ENCODE data around the gene PPP6R2. TPM values are rescaled to one million over a fixed set of nuclear protein-coding genes. Genes with fewer than 3 reads are reported as not detected.

Gene PPP6R2
- total and polyA plus RNA-seq, 8 donors, result 21.1 to 70.4 (median 25.1) TPM

DNA sequence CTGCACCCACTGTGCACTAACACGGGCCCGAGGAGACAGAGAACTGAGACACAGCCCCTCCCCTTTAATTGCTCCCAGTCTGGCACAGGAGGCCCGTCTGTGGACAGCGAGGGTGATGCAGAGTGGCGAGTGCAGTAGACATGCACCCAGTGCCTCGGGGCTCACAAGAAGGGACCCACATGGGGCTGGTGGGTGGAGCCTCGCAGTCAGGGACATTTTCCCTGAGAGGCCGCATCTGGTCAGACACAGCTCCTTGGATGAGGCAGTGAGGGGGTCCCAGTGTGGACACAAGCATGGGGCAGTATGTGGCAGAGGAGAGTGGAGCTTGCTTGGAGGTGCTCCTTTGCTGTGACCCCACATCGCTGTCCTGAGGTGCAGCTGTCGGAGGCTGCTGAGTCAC is 76.9 kb downstream of the PPP6R2 start:
- H3K27ac ChIP-seq, result no peak overlapping the region
- no peaks in the 10 kb centered on the region for H3K27me3 ChIP-seq
- intact Hi-C loops (cut with DNase I), result no loop called here
- TF ChIP-seq, protein P1, sequence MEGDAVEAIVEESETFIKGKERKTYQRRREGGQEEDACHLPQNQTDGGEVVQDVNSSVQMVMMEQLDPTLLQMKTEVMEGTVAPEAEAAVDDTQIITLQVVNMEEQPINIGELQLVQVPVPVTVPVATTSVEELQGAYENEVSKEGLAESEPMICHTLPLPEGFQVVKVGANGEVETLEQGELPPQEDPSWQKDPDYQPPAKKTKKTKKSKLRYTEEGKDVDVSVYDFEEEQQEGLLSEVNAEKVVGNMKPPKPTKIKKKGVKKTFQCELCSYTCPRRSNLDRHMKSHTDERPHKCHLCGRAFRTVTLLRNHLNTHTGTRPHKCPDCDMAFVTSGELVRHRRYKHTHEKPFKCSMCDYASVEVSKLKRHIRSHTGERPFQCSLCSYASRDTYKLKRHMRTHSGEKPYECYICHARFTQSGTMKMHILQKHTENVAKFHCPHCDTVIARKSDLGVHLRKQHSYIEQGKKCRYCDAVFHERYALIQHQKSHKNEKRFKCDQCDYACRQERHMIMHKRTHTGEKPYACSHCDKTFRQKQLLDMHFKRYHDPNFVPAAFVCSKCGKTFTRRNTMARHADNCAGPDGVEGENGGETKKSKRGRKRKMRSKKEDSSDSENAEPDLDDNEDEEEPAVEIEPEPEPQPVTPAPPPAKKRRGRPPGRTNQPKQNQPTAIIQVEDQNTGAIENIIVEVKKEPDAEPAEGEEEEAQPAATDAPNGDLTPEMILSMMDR (IDR thresholded peaks at IDR 0.05), result no peak
- no peaks in the 10 kb centered on the region for H3K9me3 ChIP-seq
- H3K36me3 ChIP-seq, result peaks cover 11 to 67% (median 23%) of the 10 kb centered on the region in 3 donors
- WGBS, 2 donors, result 92 to 93% methylated on average over 10 of the region's 10 CpGs
- DNase-seq (no peak), ATAC-seq (no peak), FAIRE-seq (no peak)
- H3K4me1 ChIP-seq, result no peaks in the 10 kb centered on the region
- no peak overlapping the region for H3K4me3 ChIP-seq

DNA sequence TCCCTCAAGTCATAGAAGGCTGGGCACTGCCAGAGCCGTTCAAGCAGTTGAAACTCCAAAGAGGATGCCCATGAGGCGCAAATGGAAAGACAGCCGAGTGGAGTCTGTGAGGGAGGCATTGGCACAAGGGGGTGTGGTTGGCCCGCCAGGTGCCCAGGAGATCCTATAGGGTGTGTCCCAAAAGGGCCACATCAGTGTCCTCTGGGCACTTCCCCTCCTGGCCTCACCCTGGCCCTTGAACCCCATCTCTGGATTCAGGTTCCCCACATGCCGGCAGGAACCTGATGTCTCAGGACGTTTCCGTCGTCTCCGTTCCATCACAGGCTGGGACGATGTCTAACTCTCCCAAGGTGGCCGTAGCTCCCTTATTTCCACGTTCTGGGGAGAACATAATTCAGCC is 77.5 kb downstream of the PPP6R2 start:
- ATAC-seq (no peak), FAIRE-seq (no peak), DNase-seq (no peak)
- H3K27ac ChIP-seq, result no peak overlapping the region
- TF ChIP-seq, protein P1 (IDR thresholded peaks at IDR 0.05), result no peak
- WGBS, 2 donors, result 86 to 87% methylated on average over 12 of the region's 12 CpGs
- intact Hi-C loops (cut with DNase I), result no loop called here
- no peaks in the 10 kb centered on the region for H3K4me1 ChIP-seq
- H3K9me3 ChIP-seq, result no peaks in the 10 kb centered on the region
- H3K4me3 ChIP-seq, result no peak overlapping the region
- H3K36me3 ChIP-seq, result peaks cover 11 to 61% (median 22%) of the 10 kb centered on the region in 3 donors
- H3K27me3 ChIP-seq, result no peaks in the 10 kb centered on the region

DNA sequence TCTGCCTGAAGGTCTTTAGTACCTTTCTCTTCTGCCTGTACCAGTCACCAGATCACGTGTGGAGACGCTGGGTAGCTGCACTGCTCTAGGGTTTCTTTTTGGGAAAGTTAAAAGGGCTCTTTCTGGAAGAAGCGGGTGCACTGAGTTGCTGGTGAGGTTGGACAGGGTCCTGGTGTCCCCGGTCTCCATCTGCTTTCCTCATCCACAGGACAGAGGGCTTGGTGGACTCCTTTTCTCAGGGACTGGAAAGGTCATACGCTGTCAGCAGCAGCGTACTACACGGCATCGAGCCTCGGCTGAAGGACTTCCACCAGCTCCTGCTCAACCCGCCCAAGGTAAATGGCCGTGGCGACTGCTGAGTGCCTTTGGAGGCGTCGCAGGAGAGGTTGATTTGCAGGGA is 78.9 kb downstream of the PPP6R2 start:
- H3K4me1 ChIP-seq, result no peaks in the 10 kb centered on the region
- FAIRE-seq (no peak), ATAC-seq (no peak), DNase-seq (peak in 1 of 6 donors; percentile 40)
- WGBS, 2 donors, result 95 to 96% methylated on average over 14 of the region's 14 CpGs
- intact Hi-C loops (cut with DNase I), result no loop called here
- H3K9me3 ChIP-seq, result no peaks in the 10 kb centered on the region
- no peak overlapping the region for H3K27ac ChIP-seq
- H3K36me3 ChIP-seq, result peaks cover 10 to 47% (median 13%) of the 10 kb centered on the region in 3 donors
- TF ChIP-seq, protein P1 (IDR thresholded peaks at IDR 0.05), result no peak
- no peaks in the 10 kb centered on the region for H3K27me3 ChIP-seq
- no peak overlapping the region for H3K4me3 ChIP-seq

DNA sequence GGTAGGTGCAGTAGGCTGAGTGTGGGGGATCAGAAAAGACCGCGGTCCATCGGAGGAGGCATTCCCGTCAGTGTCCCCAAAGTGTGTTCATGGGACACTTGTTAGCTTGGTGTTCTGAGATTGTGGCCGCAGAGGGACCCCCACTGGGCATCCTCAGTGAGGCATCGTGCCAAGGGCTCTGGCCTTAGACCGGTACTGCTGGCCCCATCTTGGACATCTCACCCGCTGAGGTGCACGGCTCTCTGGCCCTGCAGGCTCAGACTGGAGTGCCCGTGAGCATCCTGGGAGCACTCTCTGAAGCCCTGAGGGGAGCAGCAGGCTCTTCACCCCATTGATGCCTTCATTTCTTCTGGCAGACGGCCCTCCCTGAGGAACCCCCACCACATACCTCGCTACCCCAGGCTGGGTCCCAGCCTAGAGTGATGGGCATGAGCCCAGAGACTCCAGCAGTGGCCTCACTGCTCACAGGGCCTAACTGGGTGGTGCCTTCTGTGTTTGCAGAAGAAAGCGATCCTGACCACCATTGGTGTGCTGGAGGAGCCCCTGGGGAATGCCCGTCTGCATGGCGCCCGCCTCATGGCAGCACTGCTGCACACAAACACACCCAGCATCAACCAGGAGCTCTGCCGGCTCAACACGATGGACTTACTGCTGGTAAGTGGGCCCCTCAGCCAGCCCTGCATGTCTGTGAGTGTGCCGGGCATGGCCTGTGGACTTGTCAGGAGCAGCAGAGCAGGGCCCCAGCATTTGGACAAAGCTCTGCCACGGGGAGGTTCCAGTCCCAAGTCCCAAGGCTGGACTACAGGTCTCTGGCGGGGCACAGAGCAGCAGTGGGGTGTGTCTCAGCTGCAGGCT is 80.1 kb downstream of the PPP6R2 start:
- Histone ChIP-seq H3K27me3 (no peaks in the 10 kb centered on the region), H3K4me1 (no peaks in the 10 kb centered on the region), H3K36me3 (peaks cover 8 to 37% (median 13%) of the 10 kb centered on the region in 3 donors), H3K27ac (no peak overlapping the region), H3K4me3 (no peak overlapping the region), H3K9me3 (no peaks in the 10 kb centered on the region)
- DNase-seq (peak in 1 of 6 donors; percentile 60), ATAC-seq (no peak), FAIRE-seq (no peak)
- TF ChIP-seq, protein P1 (IDR thresholded peaks at IDR 0.05), result no peak
- intact Hi-C loops (cut with DNase I), result no loop called here
- WGBS, 2 donors, result 94 to 96% methylated on average over 21 of the region's 21 CpGs

DNA sequence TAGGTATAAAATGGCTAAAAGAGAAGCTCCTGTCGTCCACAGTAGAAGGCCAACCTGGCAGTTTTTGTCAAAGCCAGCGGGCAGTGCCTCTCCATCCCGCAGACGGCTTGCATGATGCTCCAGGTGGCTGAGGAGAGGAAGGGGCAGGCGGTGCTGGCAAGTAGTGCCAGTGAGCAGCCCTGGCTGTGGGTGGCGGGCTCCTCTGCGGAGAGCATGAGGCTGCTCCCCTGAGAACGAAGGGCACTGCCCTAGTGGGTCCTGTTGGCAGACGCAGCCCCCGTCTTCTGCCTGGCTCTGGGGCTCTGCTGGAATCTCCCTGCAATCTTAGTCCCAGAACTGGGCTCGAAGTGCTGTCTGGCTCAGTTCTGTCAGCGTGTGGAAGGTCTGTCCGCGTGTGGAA is 80.8 kb downstream of the PPP6R2 start:
- no peak for FAIRE-seq
- peaks cover 8 to 34% (median 13%) of the 10 kb centered on the region in 3 donors for H3K36me3 ChIP-seq

More for the DNA sequence above, 80.8 kb downstream of the PPP6R2 start:
- no peaks in the 10 kb centered on the region for H3K4me1 ChIP-seq
- intact Hi-C loops (cut with DNase I), result no loop called here
- no peak overlapping the region for H3K27ac ChIP-seq
- TF ChIP-seq, protein P1 (IDR thresholded peaks at IDR 0.05), result no peak
- no peak overlapping the region for H3K4me3 ChIP-seq
- WGBS, 2 donors, result 95 to 96% methylated on average over 14 of the region's 14 CpGs
- H3K9me3 ChIP-seq, result no peaks in the 10 kb centered on the region
- H3K27me3 ChIP-seq, result no peaks in the 10 kb centered on the region
- DNase-seq (peak in 1 of 6 donors; percentile 47), ATAC-seq (no peak)

Measured in pancreas (tissue), 10 donors.